ENCODE measurements around the gene PLEKHH1.

The PLEKHH1 gene

DNA sequence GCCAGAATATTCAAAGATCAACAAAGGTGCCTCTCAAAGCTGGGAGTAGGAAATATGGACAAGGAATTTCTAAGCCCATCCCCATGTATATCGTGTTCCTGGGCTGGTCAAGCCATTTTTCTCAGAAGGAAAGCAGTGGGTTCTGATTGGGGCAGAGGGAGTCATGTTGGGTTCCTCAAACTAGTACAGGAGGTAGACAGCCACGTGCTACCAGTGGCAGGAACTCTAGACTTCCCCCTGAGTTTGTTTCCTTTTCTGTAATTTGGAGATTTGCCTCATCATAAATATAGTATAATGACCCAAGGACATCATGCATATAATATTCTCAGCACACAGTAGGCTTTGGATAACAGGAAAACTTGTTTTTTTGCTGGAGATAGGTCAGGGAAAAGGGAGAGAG is 16.4 kb upstream of the PLEKHH1 start:
- no peaks in the 10 kb centered on the region; the same call in 1 of the 2 replicates for H3K27me3 ChIP-seq (replicated peaks; ENCODE audit: control insufficient read depth, insufficient read depth, low read length)
- H3K4me3 ChIP-seq (replicated peaks; ENCODE audit: low read depth, low read length), result no peak overlapping the region
- TF ChIP-seq, protein P1, sequence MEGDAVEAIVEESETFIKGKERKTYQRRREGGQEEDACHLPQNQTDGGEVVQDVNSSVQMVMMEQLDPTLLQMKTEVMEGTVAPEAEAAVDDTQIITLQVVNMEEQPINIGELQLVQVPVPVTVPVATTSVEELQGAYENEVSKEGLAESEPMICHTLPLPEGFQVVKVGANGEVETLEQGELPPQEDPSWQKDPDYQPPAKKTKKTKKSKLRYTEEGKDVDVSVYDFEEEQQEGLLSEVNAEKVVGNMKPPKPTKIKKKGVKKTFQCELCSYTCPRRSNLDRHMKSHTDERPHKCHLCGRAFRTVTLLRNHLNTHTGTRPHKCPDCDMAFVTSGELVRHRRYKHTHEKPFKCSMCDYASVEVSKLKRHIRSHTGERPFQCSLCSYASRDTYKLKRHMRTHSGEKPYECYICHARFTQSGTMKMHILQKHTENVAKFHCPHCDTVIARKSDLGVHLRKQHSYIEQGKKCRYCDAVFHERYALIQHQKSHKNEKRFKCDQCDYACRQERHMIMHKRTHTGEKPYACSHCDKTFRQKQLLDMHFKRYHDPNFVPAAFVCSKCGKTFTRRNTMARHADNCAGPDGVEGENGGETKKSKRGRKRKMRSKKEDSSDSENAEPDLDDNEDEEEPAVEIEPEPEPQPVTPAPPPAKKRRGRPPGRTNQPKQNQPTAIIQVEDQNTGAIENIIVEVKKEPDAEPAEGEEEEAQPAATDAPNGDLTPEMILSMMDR (IDR thresholded peaks at IDR 0.05; ENCODE audit: insufficient read depth, low read length, poor library complexity, severe bottlenecking), result no peak
- no peak for DNase-seq (ENCODE audit: extremely low read depth, insufficient read length)
- no peaks in the 10 kb centered on the region for H3K36me3 ChIP-seq (ENCODE audit: control insufficient read depth, insufficient read depth, low read length)

DNA sequence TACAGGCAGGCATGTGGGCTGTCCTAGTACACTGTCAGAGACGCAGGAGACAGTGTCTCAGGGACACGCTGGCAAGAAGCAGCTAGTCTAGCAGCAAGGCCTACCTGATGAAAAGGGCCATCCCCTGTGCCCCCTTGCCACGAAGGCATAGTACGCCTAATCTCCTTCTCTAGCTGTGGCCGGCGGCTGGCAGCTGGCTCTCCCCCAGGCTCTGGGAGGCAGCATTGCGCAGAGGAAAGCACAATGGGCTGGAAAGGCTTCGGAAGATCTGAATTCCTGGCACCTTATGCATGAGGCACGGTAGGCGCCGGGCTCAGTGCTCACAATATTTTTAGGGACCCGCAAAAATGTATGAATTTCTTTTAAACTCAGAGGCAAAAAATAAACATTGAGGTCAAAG is 16.0 kb upstream of the PLEKHH1 start:
- TF ChIP-seq, protein P1 (IDR thresholded peaks at IDR 0.05; ENCODE audit: insufficient read depth, low read length, poor library complexity, severe bottlenecking), result no peak
- Histone ChIP-seq H3K4me3 (replicated peaks; ENCODE audit: low read depth, low read length) (no peak overlapping the region), H3K27me3 (replicated peaks; ENCODE audit: control insufficient read depth, insufficient read depth, low read length) (no peaks in the 10 kb centered on the region; the same call in 1 of the 2 replicates), H3K36me3 (ENCODE audit: control insufficient read depth, insufficient read depth, low read length) (no peaks in the 10 kb centered on the region)
- no peak for DNase-seq (ENCODE audit: extremely low read depth, insufficient read length)

DNA sequence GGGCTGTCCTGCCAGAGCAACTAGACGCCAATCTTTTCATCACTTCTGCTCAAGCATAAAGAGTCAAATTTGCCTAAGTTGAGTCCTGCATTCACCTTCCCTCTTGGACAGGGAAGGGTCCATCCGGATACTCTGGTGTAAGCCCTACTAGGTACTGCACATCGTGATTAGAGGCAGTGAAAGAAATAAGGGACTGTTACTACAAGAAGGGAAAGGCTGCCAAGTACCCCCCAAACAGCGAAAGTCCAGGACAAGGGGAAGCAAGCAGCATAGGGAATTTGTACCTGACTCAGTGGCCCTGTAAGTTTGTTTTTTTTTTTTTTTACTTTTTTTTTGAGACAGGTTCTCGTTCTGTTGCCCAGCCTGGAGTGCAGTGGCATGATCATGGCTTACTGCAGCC is 13.7 kb upstream of the PLEKHH1 start:
- no peaks in the 10 kb centered on the region for H3K36me3 ChIP-seq (ENCODE audit: control insufficient read depth, insufficient read depth, low read length)
- no peak for DNase-seq (ENCODE audit: extremely low read depth, insufficient read length)
- peaks cover 2% of the 10 kb centered on the region for H3K27me3 ChIP-seq (replicated peaks; ENCODE audit: control insufficient read depth, insufficient read depth, low read length)
- TF ChIP-seq, protein P1 (IDR thresholded peaks at IDR 0.05; ENCODE audit: insufficient read depth, low read length, poor library complexity, severe bottlenecking), result no peak
- no peak overlapping the region for H3K4me3 ChIP-seq (replicated peaks; ENCODE audit: low read depth, low read length)

DNA sequence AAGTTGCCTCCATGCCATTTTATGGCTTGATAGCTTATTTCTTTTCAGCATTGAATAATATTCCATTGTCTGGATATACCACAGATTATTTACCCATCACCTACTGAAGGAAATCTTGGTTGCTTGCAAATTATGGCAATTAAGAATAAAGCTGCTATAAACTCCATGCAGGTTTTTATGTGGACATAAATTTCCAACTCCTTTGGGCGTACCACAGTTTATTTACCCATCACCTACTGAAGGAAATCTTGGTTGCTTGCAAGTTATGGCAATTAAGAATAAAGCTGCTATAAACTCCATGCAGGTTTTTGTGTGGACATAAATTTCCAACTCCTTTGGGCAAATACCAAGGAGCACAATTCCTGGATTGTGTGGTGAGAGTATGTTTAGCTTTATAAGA is 12.6 kb upstream of the PLEKHH1 start:
- H3K36me3 ChIP-seq (ENCODE audit: control insufficient read depth, insufficient read depth, low read length), result no peaks in the 10 kb centered on the region
- H3K4me3 ChIP-seq (replicated peaks; ENCODE audit: low read depth, low read length), result no peak overlapping the region
- TF ChIP-seq, protein P1 (IDR thresholded peaks at IDR 0.05; ENCODE audit: insufficient read depth, low read length, poor library complexity, severe bottlenecking), result no peak
- DNase-seq (ENCODE audit: extremely low read depth, insufficient read length), result no peak
- peaks cover 2% of the 10 kb centered on the region for H3K27me3 ChIP-seq (replicated peaks; ENCODE audit: control insufficient read depth, insufficient read depth, low read length)

DNA sequence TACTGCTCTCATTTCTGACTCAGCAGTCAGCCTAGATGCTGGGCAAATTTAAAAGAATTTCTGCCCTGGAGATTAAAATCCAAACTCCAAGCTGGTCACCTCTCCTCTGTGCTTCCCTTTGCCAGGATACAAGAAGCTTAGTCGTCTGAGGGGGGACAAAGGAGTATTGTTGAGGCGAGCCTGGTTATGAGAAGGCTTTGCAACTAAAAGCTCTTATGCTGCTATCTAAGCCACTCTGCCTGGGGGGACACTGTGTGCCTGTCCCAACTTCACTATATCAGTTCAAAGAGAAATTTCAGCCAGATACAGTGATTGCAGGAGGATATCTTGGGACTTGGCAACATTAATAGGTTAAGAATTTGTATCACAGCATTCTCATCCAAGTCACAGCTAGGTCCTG is 10.8 kb upstream of the PLEKHH1 start:
- DNase-seq (ENCODE audit: extremely low read depth, insufficient read length), result no peak
- TF ChIP-seq, protein P1 (IDR thresholded peaks at IDR 0.05; ENCODE audit: insufficient read depth, low read length, poor library complexity, severe bottlenecking), result no peak
- Histone ChIP-seq H3K27me3 (replicated peaks; ENCODE audit: control insufficient read depth, insufficient read depth, low read length) (peaks cover 2% of the 10 kb centered on the region), H3K36me3 (ENCODE audit: control insufficient read depth, insufficient read depth, low read length) (no peaks in the 10 kb centered on the region), H3K4me3 (replicated peaks; ENCODE audit: low read depth, low read length) (no peak overlapping the region)
